HG03457 (cell line): ENCODE measurements around the gene TCF7.

Source experiments
- ATAC-seq: cut with Tn5 transposase; IDR thresholded peaks from one replicate; pipeline ENCODE4 v1.9.1; 2021; ENCODE audit warnings: moderate number of reproducible peaks; ENCODE audit not compliant: unreplicated experiment

The TCF7 gene

GRCh38 chr5:134113902-134114875 lies at the start of gene TCF7:
TCF7 (plus strand) TSS chr5:134114681; CDS start chr5:134114907, 226 bp downstream.
- ATAC-seq = peak; percentile 60

DNA sequence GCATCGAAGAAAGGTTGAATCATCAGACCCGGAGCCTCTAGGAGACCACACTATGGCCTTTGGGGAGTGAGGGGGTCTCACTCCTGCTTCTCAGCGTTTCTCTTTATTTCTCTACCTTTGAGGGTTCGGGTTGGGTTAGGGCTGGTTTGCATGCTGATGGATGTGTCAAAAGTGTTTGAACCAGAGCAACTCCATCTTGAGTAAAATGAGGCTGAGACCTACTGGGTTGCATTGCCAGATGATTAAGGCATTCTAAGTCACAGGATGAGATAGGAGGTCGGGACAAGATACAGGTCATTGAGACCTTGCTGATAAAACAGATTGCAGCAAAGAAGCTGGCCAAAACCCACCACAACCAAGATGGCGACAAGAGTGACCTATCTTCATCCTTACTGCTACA lies 44.9 kb upstream of the TCF7 start:
- no peak for ATAC-seq

DNA sequence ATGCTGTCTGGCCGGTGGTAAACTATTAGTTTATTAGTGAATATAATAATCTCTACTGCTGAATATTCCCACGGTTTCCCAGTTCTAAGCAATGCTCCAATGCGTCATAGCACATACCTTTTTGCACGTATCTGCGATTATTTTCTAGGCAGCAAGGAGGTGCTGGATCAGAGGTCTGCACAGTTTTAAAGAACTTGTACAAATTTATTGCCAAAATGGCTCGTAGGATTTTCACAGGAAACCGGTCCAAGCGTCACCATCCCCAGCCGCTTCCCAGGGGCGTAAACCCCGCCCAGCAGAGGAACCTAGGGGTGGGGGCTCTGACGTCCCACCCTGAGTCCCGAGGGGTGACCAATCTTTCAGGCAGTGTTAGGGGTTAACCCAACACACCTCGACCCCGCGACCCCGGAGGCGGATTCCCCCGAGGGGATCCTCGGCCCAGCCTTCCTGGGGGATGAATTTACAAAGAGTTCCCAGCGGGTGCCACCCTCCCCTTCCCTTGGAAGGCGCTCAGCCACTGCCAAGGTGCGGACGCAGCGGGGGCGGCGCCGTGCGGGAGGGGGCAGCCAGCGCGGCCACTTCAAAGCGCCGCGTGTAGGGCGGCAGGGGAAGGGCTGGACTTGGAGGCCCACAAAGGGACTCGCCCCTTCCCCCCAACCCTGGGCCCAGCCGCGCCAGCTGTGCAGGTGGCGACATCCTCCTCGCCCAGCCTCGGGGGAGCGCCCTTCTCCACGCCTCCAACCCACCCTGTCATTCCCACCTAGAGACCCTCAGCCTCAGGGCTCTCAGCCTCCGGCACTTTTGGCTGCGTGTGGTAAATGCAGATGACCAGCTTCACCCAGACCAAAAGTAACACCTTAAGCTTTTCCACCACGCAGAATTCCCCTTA lies 43.5 kb upstream of the TCF7 start:
- no peak for ATAC-seq

GRCh38 chr5:134071614-134072207 lies 42.8 kb upstream of the TCF7 start:
- ATAC-seq = no peak

DNA sequence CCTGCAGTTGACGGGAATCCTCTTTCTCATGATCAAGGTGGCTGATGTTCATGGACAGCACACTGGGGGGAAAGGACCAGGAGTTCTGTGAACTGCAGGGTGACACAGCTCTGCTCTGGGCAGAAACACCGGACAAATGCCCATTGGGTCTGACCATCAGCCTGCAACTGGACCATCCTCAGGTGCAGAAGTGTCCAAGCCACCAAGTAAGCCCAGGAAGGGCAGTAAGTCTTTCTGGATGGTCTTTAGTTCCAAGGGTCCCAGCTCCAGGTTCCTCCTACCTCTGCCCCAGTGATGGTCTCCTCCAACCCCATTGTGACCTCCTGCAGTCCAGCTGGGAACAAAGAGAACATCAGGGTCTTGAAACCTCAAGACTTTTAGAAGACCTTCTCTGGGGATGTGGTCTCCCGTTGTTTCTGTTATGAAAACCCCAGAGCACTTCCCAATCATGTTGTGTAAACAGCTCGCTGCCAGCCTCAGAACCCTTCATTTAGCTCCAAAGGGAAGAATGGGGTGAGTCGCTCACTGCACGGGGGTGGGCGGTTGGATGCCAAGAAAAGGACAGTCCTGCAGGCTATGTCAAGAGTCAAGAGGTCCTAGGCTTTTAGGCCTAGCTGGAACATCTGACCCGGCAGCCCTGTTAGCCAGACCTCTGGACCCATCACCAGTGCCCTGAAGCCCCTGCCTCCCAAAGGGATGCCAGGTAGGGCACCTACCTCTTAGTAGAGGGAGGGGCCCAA lies 41.8 kb upstream of the TCF7 start:
- ATAC-seq = no peak

- no peak for ATAC-seq
Observed at GRCh38 chr5:134073404-134073803, 41.1 kb upstream of the TCF7 start.

GRCh38 chr5:134075102-134075501 lies 39.4 kb upstream of the TCF7 start:
- ATAC-seq = no peak

DNA sequence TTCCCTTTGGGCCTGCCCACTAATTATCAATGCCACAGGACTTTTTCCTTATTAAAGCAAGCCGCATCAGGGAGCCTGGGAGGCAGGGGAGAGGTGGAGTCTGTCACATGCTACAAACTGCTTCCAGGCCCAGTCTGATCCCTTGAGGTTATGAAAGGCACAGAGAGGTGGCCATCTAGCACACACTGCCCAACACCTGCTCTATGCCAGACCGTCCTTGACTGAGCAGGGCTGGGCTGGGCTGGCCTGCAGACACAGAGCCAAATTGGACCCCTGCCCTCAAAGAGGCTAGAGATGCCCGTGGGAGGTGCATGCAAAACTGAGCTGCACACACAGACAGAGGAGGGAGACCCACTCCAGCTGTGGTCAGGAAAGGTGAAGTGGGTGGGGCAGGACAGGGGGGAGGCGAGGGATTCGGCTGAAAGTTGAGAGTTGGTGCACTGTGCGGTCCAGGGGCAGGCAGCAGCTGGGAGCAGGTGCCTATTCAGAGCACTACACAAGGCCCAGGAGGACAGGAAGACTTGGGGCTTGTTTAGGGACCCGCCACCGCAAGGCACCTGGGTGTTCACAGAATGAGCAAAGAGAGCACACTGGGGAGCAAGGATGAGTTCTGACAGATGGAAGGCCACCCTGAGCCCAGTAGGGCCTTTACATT lies 36.4 kb upstream of the TCF7 start:
- ATAC-seq = no peak

GRCh38 chr5:134079748-134080581 lies 34.5 kb upstream of the TCF7 start:
- ATAC-seq = no peak

- ATAC-seq = no peak
Observed at GRCh38 chr5:134082264-134082992, 32.1 kb upstream of the TCF7 start.

GRCh38 chr5:134083517-134083916 lies 31.0 kb upstream of the TCF7 start:
- no peak for ATAC-seq

GRCh38 chr5:134084022-134084565 lies 30.4 kb upstream of the TCF7 start:
- ATAC-seq = no peak

DNA sequence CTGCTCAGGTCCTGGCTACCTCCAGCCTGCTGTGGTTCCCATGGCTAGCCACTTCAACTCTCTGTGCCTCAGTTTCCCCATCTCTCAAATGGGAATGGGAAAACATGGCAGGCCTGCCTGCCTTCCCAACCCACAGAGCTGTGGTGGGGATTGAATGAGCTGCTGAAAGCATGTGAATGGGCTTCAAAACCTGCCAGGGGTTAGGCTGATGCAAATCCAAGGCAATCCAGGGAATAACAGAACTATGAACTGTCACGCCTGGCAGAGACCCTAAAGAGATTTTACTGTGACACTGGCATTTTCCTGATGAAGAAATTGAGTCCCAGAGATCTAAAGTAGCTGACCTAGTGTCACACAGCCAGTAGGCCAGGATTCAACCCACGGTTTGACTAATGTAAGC lies 29.9 kb upstream of the TCF7 start:
- no peak for ATAC-seq

DNA sequence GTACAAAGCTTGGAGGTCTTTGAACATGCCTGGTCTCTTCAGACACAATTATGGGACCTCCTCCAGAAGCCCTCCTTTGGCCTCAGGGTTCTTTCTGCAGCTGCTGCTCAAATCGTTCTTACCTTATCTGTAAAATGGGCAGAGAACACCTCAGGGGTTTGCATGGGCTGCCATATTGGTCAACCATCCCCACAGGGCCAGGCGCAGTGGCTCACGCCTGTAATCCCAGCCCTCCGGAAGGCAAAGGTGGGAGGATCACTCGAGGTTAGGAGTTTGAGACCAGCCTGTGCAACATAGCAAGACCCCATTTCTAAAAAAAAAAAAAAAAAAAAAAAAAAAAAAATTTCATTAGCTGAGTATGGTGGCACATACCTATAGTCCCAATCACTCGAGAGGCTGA lies 29.1 kb upstream of the TCF7 start:
- no peak for ATAC-seq

- no peak for ATAC-seq
Observed at GRCh38 chr5:134086225-134086942, 28.1 kb upstream of the TCF7 start.

- ATAC-seq = no peak
Observed at GRCh38 chr5:134086943-134087305, 27.6 kb upstream of the TCF7 start.

- no peak for ATAC-seq
Observed at GRCh38 chr5:134088291-134088690, 26.2 kb upstream of the TCF7 start.
